ENCODE measurements around the gene KIAA1614. TPM values are rescaled to one million over a fixed set of nuclear protein-coding genes. Genes with fewer than 3 reads are reported as not detected.
A peak's percentile ranks its signal among the peaks of the same experiment; 100 is the strongest.

The KIAA1614 gene
- total RNA-seq, 1 donor from 2014 or later, result 6.6 TPM

DNA sequence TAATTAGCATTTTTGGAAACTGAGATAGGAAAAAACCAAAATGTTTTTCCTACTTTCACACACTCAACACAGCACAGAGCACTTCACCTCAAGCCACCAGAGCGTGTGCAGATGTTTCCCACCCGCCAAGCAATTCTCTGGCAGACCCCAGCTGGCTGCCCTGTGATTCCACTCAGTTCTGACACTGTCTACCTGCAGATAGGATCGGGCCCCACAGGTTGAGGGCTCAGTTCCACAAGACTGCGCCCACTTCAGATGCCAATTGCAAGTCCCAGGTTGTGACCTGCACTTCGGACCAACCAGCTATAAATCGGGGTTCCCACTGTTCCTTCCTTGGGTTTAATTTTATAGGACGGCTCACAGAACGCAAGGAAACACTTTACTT, 9.9 kb downstream of the KIAA1614 start:
- TF ChIP-seq, protein P1, sequence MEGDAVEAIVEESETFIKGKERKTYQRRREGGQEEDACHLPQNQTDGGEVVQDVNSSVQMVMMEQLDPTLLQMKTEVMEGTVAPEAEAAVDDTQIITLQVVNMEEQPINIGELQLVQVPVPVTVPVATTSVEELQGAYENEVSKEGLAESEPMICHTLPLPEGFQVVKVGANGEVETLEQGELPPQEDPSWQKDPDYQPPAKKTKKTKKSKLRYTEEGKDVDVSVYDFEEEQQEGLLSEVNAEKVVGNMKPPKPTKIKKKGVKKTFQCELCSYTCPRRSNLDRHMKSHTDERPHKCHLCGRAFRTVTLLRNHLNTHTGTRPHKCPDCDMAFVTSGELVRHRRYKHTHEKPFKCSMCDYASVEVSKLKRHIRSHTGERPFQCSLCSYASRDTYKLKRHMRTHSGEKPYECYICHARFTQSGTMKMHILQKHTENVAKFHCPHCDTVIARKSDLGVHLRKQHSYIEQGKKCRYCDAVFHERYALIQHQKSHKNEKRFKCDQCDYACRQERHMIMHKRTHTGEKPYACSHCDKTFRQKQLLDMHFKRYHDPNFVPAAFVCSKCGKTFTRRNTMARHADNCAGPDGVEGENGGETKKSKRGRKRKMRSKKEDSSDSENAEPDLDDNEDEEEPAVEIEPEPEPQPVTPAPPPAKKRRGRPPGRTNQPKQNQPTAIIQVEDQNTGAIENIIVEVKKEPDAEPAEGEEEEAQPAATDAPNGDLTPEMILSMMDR (IDR thresholded peaks at IDR 0.05), result no peak
- Mint-ChIP-seq H3K4me3 (ENCODE audit: unreplicated experiment) (no peak overlapping the region), H3K4me1 (ENCODE audit: unreplicated experiment) (peaks cover 59% of the 10 kb centered on the region), H3K36me3 (ENCODE audit: unreplicated experiment) (peaks cover 1% of the 10 kb centered on the region), H3K9me3 (ENCODE audit: unreplicated experiment) (no peaks in the 10 kb centered on the region), H3K27me3 (ENCODE audit: unreplicated experiment) (no peaks in the 10 kb centered on the region), H3K27ac (ENCODE audit: unreplicated experiment) (peak overlapping the region; percentile 63)
- no peak for DNase-seq (ENCODE audit: extremely low spot score, unreplicated experiment)

DNA sequence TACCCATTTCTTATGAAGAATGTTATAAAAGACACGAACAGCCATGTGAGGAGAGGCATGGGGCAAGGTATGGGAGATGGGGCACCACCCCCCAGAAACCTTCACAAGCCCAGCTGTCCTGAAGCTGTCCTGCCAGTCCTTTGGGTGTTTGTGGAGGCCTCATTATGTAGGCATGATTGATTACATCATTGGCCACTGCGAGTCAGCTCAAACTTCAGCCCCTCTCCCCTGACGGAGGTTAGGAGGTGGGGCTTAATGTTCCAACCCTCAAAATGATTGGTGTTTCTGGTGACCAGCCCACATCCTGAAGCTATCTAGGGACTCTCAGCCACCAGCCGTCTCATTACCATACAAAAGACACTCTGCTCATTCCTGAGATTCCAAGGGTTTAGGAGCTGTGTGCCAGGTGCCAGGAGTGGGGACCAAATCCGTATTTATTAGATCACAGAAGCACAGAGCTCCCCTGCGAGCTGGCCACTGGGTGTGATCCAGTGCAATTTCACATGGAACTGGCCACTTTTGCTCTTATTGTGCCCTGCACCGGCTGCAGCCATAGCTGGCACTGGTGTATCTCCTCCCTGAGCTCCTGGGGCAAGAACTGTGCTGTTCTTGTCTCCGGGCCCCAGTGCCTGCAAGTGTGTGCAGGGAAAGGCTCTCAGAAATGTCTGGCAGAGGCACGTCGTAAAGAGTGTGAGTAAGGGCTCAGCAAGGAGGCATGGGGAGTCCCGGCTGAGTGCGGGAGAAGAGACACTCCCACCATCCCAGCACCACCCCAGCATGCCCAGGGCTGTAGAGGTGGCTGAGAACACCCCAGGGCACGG, 10.5 kb downstream of the KIAA1614 start:
- Mint-ChIP-seq H3K4me1 (ENCODE audit: unreplicated experiment) (peaks cover 63% of the 10 kb centered on the region), H3K9me3 (ENCODE audit: unreplicated experiment) (no peaks in the 10 kb centered on the region), H3K36me3 (ENCODE audit: unreplicated experiment) (no peaks in the 10 kb centered on the region), H3K27ac (ENCODE audit: unreplicated experiment) (peak overlapping the region; percentile 63), H3K4me3 (ENCODE audit: unreplicated experiment) (no peak overlapping the region), H3K27me3 (ENCODE audit: unreplicated experiment) (no peaks in the 10 kb centered on the region)
- DNase-seq (ENCODE audit: extremely low spot score, unreplicated experiment), result no peak
- TF ChIP-seq, protein P1 (IDR thresholded peaks at IDR 0.05), result no peak

DNA sequence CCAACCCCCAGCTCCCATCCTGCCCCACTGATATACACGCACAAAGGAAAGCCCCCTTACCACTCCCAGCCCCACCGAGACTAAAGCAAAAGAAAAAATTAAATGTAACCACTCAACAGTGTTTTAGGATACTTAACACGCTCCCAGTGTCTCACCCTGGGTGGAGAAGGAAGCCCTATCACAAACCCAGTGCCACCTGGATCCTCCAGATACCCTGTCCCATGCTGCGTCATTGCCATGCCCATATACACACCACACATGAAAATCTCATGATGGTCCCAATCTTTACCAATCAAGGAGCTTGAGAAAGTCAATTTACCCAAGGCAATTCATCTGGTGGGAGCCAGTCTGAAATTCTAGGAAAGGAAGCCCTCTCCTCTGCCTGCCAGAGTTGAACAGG, 11.2 kb downstream of the KIAA1614 start:
- H3K9me3 Mint-ChIP-seq (ENCODE audit: unreplicated experiment), result no peaks in the 10 kb centered on the region
- H3K4me3 Mint-ChIP-seq (ENCODE audit: unreplicated experiment), result no peak overlapping the region
- DNase-seq (ENCODE audit: extremely low spot score, unreplicated experiment), result no peak
- H3K4me1 Mint-ChIP-seq (ENCODE audit: unreplicated experiment), result peaks cover 69% of the 10 kb centered on the region
- TF ChIP-seq, protein P1 (IDR thresholded peaks at IDR 0.05), result no peak
- peak overlapping the region; percentile 31 for H3K27ac Mint-ChIP-seq (ENCODE audit: unreplicated experiment)
- H3K36me3 Mint-ChIP-seq (ENCODE audit: unreplicated experiment), result no peaks in the 10 kb centered on the region
- H3K27me3 Mint-ChIP-seq (ENCODE audit: unreplicated experiment), result no peaks in the 10 kb centered on the region

DNA sequence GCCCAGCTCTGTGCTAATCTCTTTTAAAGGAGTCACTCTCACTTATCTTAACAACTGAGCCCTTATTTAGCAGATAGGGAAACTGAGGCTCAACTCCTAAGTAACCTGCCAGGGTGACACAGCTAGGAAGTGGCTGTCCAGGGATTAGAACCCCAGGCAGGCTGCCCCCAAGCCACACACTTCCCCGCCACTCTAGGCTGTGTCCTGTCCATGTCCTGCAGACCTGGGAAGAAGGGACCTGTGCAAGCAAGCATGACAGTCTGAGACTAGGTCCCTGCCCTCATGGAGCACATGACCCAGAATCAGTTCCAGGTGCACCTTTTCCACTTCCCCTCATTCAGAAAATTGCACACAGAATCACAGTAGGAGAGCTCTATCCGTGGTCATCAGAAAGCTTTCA, 12.2 kb downstream of the KIAA1614 start:
- TF ChIP-seq, protein P1 (IDR thresholded peaks at IDR 0.05), result no peak
- Mint-ChIP-seq H3K4me1 (ENCODE audit: unreplicated experiment) (peaks cover 69% of the 10 kb centered on the region), H3K9me3 (ENCODE audit: unreplicated experiment) (no peaks in the 10 kb centered on the region), H3K27me3 (ENCODE audit: unreplicated experiment) (no peaks in the 10 kb centered on the region), H3K36me3 (ENCODE audit: unreplicated experiment) (peaks cover 3% of the 10 kb centered on the region), H3K4me3 (ENCODE audit: unreplicated experiment) (no peak overlapping the region), H3K27ac (ENCODE audit: unreplicated experiment) (no peak overlapping the region)
- DNase-seq (ENCODE audit: extremely low spot score, unreplicated experiment), result no peak

DNA sequence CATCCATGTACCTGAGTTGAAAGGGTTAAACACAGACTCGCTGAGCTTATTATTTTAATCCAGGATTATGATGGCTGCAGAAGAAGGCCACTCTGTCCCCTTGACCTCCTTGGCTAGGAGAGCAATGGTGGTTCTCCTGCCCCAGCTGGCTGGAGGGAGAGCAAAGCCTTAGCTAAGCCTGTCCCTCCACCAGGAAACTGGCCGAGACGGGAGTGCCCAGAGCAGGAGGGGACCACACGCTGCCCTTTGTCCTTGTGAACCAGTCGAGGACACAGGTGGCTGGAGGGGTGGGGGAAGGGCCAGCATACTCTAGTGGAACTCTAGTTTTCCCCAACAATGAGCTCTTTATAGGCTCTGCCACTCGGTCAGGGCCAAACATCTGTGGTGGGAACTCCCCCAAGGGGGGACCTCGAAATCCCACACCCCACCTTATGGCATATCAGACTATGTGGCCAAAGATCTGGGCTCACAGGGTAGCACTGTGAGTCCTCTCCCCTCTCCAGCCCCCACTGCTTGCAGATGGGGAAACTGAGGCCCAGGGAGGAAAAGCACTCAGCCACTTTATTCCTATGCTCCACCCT, 12.9 kb downstream of the KIAA1614 start:
- Mint-ChIP-seq H3K9me3 (ENCODE audit: unreplicated experiment) (no peaks in the 10 kb centered on the region), H3K27me3 (ENCODE audit: unreplicated experiment) (no peaks in the 10 kb centered on the region), H3K4me3 (ENCODE audit: unreplicated experiment) (no peak overlapping the region), H3K36me3 (ENCODE audit: unreplicated experiment) (peaks cover 3% of the 10 kb centered on the region), H3K4me1 (ENCODE audit: unreplicated experiment) (peaks cover 69% of the 10 kb centered on the region), H3K27ac (ENCODE audit: unreplicated experiment) (peak overlapping the region; percentile 90)
- no peak for DNase-seq (ENCODE audit: extremely low spot score, unreplicated experiment)
- TF ChIP-seq, protein P1 (IDR thresholded peaks at IDR 0.05), result no peak
